Bronchial epithelial cell (primary cell): ENCODE data around the gene GPC5. TPM values are rescaled to one million over a fixed set of nuclear protein-coding genes. Genes with fewer than 3 reads are reported as not detected.

Experiments
- DNase-seq: peaks from one replicate; pipeline ENCODE4 v3.0.0-alpha.2; 2010; ENCODE audit warnings: low read depth
- FAIRE-seq: peaks from 2 replicates; lab custom pipeline; 2011; peaks lifted over from hg19 to GRCh38; lab: Jason Lieb, UNC
- H3K27me3 ChIP-seq: 2 replicates; pipeline ENCODE4 v1.5.1; 2011; ENCODE audit warnings: low read length; ENCODE audit not compliant: control insufficient read depth, insufficient read depth
- H3K36me3 ChIP-seq: 2 replicates; pipeline ENCODE4 v1.5.1; 2011; ENCODE audit warnings: low read length; ENCODE audit not compliant: control insufficient read depth, insufficient read depth
- H3K4me3 ChIP-seq: 2 replicates; pipeline ENCODE4 v1.5.1; 2011; ENCODE audit warnings: mild to moderate bottlenecking, low read depth, low read length, control low read depth
- CTCF ChIP-seq: IDR thresholded peaks from 2 replicates; pipeline ENCODE4 v1.5.1; 2011; ENCODE audit warnings: mild to moderate bottlenecking, moderate library complexity, low read length, control low read depth, inconsistent platforms; ENCODE audit not compliant: insufficient read depth, severe bottlenecking
- total RNA-seq: library from RNA; depleted of rRNA; stranded (reverse); fragments of >200 nt; gene quantifications from 2 replicates; pipeline ENCODE4 v1.2.1, GENCODE V29; 2014

Gene GPC5
- total RNA-seq, 1 donor from 2014 or later, result 1.8 TPM

GRCh38 chr13:91690944-91691343, 292.5 kb downstream of the GPC5 start:
- Histone ChIP-seq H3K36me3 (no peaks in the 10 kb centered on the region), H3K27me3 (no peaks in the 10 kb centered on the region), H3K4me3 (no peak overlapping the region)
- no peak for DNase-seq
- TF ChIP-seq CTCF, result no peak
- FAIRE-seq, result no peak

GRCh38 chr13:91693466-91693865, 295.0 kb downstream of the GPC5 start:
- no peaks in the 10 kb centered on the region for H3K27me3 ChIP-seq
- H3K36me3 ChIP-seq, result no peaks in the 10 kb centered on the region
- FAIRE-seq, result no peak
- DNase-seq, result no peak
- H3K4me3 ChIP-seq, result no peak overlapping the region
- no peak for TF ChIP-seq CTCF

DNA sequence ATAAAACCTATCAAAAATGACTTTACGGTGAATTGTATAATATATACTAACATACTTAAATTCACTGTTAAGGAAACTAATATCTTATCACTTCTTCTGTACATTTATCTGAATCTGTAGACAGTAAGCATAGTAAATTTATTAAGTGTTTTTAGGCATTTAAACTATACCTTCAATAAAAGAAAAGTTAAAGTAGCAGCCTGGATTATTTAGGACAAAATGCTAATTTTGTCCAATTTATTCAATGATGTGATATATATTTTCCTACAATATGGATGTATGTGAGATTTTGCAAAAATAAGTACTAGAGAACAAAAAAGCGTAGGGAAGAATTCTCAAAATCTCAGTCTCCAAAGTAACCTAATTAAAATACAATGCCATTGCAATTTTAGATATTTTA, 299.9 kb downstream of the GPC5 start:
- H3K27me3 ChIP-seq, result no peaks in the 10 kb centered on the region
- FAIRE-seq (no peak), DNase-seq (no peak)
- no peaks in the 10 kb centered on the region for H3K36me3 ChIP-seq
- no peak overlapping the region for H3K4me3 ChIP-seq
- TF ChIP-seq CTCF, result no peak

- no peak for TF ChIP-seq CTCF
- Histone ChIP-seq H3K4me3 (no peak overlapping the region), H3K27me3 (no peaks in the 10 kb centered on the region), H3K36me3 (no peaks in the 10 kb centered on the region)
- FAIRE-seq, result no peak
- no peak for DNase-seq
Measured at GRCh38 chr13:91698767-91699166, 300.3 kb downstream of the GPC5 start.

DNA sequence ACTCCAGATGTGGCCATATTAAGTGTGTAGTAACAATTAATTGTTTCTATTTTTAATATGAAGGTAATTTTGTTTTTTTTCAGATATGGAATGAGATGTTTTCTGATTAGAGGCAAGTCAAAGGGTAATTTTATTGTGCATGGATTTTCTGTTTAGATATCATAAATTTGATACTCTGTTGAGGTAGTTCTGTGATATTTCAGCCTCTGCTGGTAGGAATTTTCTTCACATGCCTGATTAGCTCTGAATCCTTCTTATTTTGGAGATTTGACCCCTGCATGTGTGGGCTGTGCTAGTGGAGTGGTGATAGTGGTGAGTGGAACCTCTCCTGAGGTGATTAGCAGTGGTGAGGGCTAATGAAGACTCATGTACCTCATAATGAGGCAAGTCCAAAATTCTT, 301.4 kb downstream of the GPC5 start:
- FAIRE-seq, result no peak
- Histone ChIP-seq H3K27me3 (no peaks in the 10 kb centered on the region), H3K4me3 (no peak overlapping the region), H3K36me3 (no peaks in the 10 kb centered on the region)
- no peak for DNase-seq
- no peak for TF ChIP-seq CTCF

- H3K36me3 ChIP-seq, result no peaks in the 10 kb centered on the region
- H3K27me3 ChIP-seq, result no peaks in the 10 kb centered on the region
- DNase-seq, result no peak
- H3K4me3 ChIP-seq, result no peak overlapping the region
- TF ChIP-seq CTCF, result no peak
- no peak for FAIRE-seq
Measured at GRCh38 chr13:91701975-91702374, 303.6 kb downstream of the GPC5 start.
